ENCODE data around the gene AKR1D1.
"Not testable (repeated sequence)": the region's sequence is repeated elsewhere in the genome, so short reads cannot be mapped to it uniquely, and the experiment has no call there.

The AKR1D1 gene

GRCh38 chr7:138074540-138074939 lies 1.7 kb upstream of the AKR1D1 start:
- peaks cover 25% of the 10 kb centered on the region for H3K4me1 ChIP-seq (ENCODE audit: control insufficient read depth, low read depth, low read length)
- no peaks in the 10 kb centered on the region for H3K9me3 ChIP-seq (ENCODE audit: control insufficient read depth, low read depth, low read length)
- no peak overlapping the region for H3K27ac ChIP-seq (ENCODE audit: low read length)
- H3K9ac ChIP-seq (ENCODE audit: low read length) = no peak overlapping the region
- no peaks in the 10 kb centered on the region for H3K36me3 ChIP-seq (ENCODE audit: control insufficient read depth, low read depth, low read length)
- no peaks in the 10 kb centered on the region for H3K27me3 ChIP-seq (ENCODE audit: control insufficient read depth, insufficient read depth, low read length)
- H3K4me3 ChIP-seq (ENCODE audit: low read length) = no peak overlapping the region

DNA sequence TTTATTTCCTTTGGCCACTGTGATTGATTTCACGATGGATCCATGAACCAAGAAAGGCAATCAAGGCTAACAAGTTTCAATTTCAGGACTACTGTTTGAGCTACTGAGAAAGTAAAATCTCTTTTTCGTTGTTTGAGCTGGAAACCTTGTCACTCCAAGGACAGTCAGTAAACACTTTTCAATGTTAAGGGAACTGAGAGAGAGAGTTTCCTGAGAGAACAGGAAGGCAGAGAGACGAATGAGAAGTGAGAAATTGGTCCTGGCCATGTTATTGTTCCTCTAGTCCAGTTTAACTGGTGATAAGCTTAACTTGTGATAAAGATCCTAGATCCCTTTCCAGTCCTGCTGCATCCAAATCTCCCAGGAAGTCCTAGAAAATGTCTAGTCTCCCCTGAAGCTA lies 909 bp upstream of the AKR1D1 start:
- no peaks in the 10 kb centered on the region for H3K27me3 ChIP-seq (ENCODE audit: control insufficient read depth, insufficient read depth, low read length)
- H3K9ac ChIP-seq (ENCODE audit: low read length) = no peak overlapping the region
- no peaks in the 10 kb centered on the region for H3K36me3 ChIP-seq (ENCODE audit: control insufficient read depth, low read depth, low read length)
- peaks cover 25% of the 10 kb centered on the region for H3K4me1 ChIP-seq (ENCODE audit: control insufficient read depth, low read depth, low read length)
- no peaks in the 10 kb centered on the region for H3K9me3 ChIP-seq (ENCODE audit: control insufficient read depth, low read depth, low read length)
- no peak overlapping the region for H3K4me3 ChIP-seq (ENCODE audit: low read length)
- H3K27ac ChIP-seq (ENCODE audit: low read length) = no peak overlapping the region

GRCh38 chr7:138075786-138076185 lies 473 bp upstream of the AKR1D1 start:
- not testable (repeated sequence) for H3K27ac ChIP-seq (ENCODE audit: low read length); H3K9me3 ChIP-seq (ENCODE audit: control insufficient read depth, low read depth, low read length); H3K27me3 ChIP-seq (ENCODE audit: control insufficient read depth, insufficient read depth, low read length); H3K9ac ChIP-seq (ENCODE audit: low read length); H3K36me3 ChIP-seq (ENCODE audit: control insufficient read depth, low read depth, low read length); H3K4me3 ChIP-seq (ENCODE audit: low read length)
- peaks cover 25% of the 10 kb centered on the region for H3K4me1 ChIP-seq (ENCODE audit: control insufficient read depth, low read depth, low read length)

DNA sequence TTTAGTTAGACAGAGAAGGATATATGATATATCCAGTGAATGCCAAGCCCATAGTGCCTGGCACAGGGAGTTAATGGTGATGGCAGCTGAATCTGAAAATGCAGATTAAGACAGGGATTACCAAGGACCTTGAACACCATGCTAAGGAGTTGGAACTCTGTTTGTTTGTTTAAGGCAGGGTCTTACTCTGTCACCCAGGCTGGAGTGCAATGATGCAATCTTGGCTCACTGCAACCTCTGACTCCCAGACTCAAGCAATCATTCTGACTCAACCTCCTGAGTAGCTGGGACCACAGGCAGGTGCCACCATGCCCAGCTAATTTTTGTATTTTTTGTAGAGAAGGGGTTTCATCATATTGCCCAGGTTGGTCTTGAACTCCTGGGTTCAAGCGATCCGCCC lies 1.6 kb downstream of the AKR1D1 start:
- Histone ChIP-seq H3K27ac (ENCODE audit: low read length) (no peak overlapping the region), H3K27me3 (ENCODE audit: control insufficient read depth, insufficient read depth, low read length) (no peaks in the 10 kb centered on the region), H3K9me3 (ENCODE audit: control insufficient read depth, low read depth, low read length) (no peaks in the 10 kb centered on the region), H3K4me3 (ENCODE audit: low read length) (no peak overlapping the region), H3K4me1 (ENCODE audit: control insufficient read depth, low read depth, low read length) (peaks cover 8% of the 10 kb centered on the region), H3K9ac (ENCODE audit: low read length) (no peak overlapping the region), H3K36me3 (ENCODE audit: control insufficient read depth, low read depth, low read length) (no peaks in the 10 kb centered on the region)

- peaks cover 2% of the 10 kb centered on the region for H3K4me1 ChIP-seq (ENCODE audit: control insufficient read depth, low read depth, low read length)
- no peaks in the 10 kb centered on the region for H3K36me3 ChIP-seq (ENCODE audit: control insufficient read depth, low read depth, low read length)
- no peaks in the 10 kb centered on the region for H3K27me3 ChIP-seq (ENCODE audit: control insufficient read depth, insufficient read depth, low read length)
- no peak overlapping the region for H3K9ac ChIP-seq (ENCODE audit: low read length)
- H3K4me3 ChIP-seq (ENCODE audit: low read length) = no peak overlapping the region
- no peaks in the 10 kb centered on the region for H3K9me3 ChIP-seq (ENCODE audit: control insufficient read depth, low read depth, low read length)
- H3K27ac ChIP-seq (ENCODE audit: low read length) = no peak overlapping the region
Measured at GRCh38 chr7:138079137-138079536, 2.9 kb downstream of the AKR1D1 start.

- no peak overlapping the region for H3K4me3 ChIP-seq (ENCODE audit: low read length)
- no peak overlapping the region for H3K9ac ChIP-seq (ENCODE audit: low read length)
- H3K9me3 ChIP-seq (ENCODE audit: control insufficient read depth, low read depth, low read length) = no peaks in the 10 kb centered on the region
- H3K36me3 ChIP-seq (ENCODE audit: control insufficient read depth, low read depth, low read length) = no peaks in the 10 kb centered on the region
- no peak overlapping the region for H3K27ac ChIP-seq (ENCODE audit: low read length)
- H3K4me1 ChIP-seq (ENCODE audit: control insufficient read depth, low read depth, low read length) = no peaks in the 10 kb centered on the region
- H3K27me3 ChIP-seq (ENCODE audit: control insufficient read depth, insufficient read depth, low read length) = no peaks in the 10 kb centered on the region
Measured at GRCh38 chr7:138081868-138082267, 5.6 kb downstream of the AKR1D1 start.

DNA sequence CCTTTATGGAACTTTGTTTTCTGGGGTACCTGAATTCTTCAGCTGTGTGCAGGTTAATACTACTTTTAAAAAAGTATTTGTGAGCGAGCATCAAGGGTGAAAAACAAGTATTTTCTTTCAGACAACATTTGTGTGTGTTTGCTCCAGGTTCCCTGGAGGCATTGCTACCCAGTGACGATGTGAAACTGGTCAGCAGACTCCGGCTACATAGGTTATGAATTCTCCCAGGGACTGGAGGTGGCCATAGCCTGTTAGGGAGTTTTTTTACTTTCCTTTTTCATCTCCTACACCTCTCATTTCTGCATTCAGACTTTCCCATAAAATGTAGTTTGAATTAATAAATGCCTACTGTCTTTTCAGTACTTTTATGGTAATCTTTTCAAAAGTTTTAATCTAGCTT lies 7.6 kb downstream of the AKR1D1 start:
- H3K9me3 ChIP-seq (ENCODE audit: control insufficient read depth, low read depth, low read length) = no peaks in the 10 kb centered on the region
- H3K4me1 ChIP-seq (ENCODE audit: control insufficient read depth, low read depth, low read length) = no peaks in the 10 kb centered on the region
- H3K4me3 ChIP-seq (ENCODE audit: low read length) = no peak overlapping the region
- no peak overlapping the region for H3K9ac ChIP-seq (ENCODE audit: low read length)
- H3K27me3 ChIP-seq (ENCODE audit: control insufficient read depth, insufficient read depth, low read length) = no peaks in the 10 kb centered on the region
- no peaks in the 10 kb centered on the region for H3K36me3 ChIP-seq (ENCODE audit: control insufficient read depth, low read depth, low read length)
- H3K27ac ChIP-seq (ENCODE audit: low read length) = no peak overlapping the region

GRCh38 chr7:138086563-138087270 lies 10.5 kb downstream of the AKR1D1 start:
- no peaks in the 10 kb centered on the region for H3K4me1 ChIP-seq (ENCODE audit: control insufficient read depth, low read depth, low read length)
- no peaks in the 10 kb centered on the region for H3K9me3 ChIP-seq (ENCODE audit: control insufficient read depth, low read depth, low read length)
- H3K36me3 ChIP-seq (ENCODE audit: control insufficient read depth, low read depth, low read length) = no peaks in the 10 kb centered on the region
- no peak overlapping the region for H3K27ac ChIP-seq (ENCODE audit: low read length)
- H3K27me3 ChIP-seq (ENCODE audit: control insufficient read depth, insufficient read depth, low read length) = no peaks in the 10 kb centered on the region
- no peak overlapping the region for H3K4me3 ChIP-seq (ENCODE audit: low read length)
- no peak overlapping the region for H3K9ac ChIP-seq (ENCODE audit: low read length)

- H3K27me3 ChIP-seq (ENCODE audit: control insufficient read depth, insufficient read depth, low read length) = no peaks in the 10 kb centered on the region
- no peak overlapping the region for H3K9ac ChIP-seq (ENCODE audit: low read length)
- no peaks in the 10 kb centered on the region for H3K4me1 ChIP-seq (ENCODE audit: control insufficient read depth, low read depth, low read length)
- no peaks in the 10 kb centered on the region for H3K9me3 ChIP-seq (ENCODE audit: control insufficient read depth, low read depth, low read length)
- H3K27ac ChIP-seq (ENCODE audit: low read length) = no peak overlapping the region
- H3K4me3 ChIP-seq (ENCODE audit: low read length) = no peak overlapping the region
- no peaks in the 10 kb centered on the region for H3K36me3 ChIP-seq (ENCODE audit: control insufficient read depth, low read depth, low read length)
Measured at GRCh38 chr7:138089080-138089901, 13.0 kb downstream of the AKR1D1 start.

DNA sequence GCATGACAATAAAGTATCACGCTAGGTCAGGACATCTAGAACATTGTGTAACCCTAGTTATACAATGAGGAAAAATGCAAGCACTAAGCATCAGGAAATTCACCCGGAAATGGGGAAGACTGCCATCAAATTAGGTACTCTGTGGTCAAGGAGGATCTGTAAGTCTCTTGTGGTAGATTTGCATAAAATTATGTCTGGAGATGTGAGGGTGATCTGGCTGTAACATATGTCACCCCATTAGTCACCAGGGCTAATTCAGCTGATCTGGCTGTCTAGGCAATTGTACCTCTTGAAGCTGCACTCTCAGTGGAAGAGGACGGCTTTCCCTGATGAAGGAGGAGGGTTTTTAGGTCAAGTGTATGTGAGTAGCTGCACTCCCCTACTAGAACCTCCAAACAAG lies 14.8 kb downstream of the AKR1D1 start:
- H3K36me3 ChIP-seq (ENCODE audit: control insufficient read depth, low read depth, low read length) = no peaks in the 10 kb centered on the region
- no peak overlapping the region for H3K4me3 ChIP-seq (ENCODE audit: low read length)
- no peaks in the 10 kb centered on the region for H3K4me1 ChIP-seq (ENCODE audit: control insufficient read depth, low read depth, low read length)
- H3K27me3 ChIP-seq (ENCODE audit: control insufficient read depth, insufficient read depth, low read length) = no peaks in the 10 kb centered on the region
- H3K9me3 ChIP-seq (ENCODE audit: control insufficient read depth, low read depth, low read length) = no peaks in the 10 kb centered on the region
- H3K9ac ChIP-seq (ENCODE audit: low read length) = no peak overlapping the region
- H3K27ac ChIP-seq (ENCODE audit: low read length) = no peak overlapping the region

DNA sequence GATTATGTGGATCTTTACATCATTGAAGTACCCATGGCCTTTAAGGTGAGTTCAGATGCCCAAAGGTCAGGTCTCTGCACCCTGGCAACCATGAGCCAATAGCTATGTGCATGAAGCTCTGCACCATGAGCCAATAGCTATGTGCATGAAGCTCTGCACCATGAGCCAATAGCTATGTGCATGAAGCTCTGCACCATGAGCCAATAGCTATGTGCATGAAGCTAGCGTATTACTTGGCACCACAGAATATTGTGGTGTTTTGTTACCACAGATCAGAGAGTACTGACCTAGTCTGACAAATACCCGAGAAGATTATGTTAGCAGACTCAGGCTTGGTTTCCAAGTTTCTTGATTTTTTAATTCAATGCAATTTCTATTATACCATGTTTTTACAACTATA lies 15.6 kb downstream of the AKR1D1 start:
- H3K27me3 ChIP-seq (ENCODE audit: control insufficient read depth, insufficient read depth, low read length); H3K9ac ChIP-seq (ENCODE audit: low read length); H3K4me3 ChIP-seq (ENCODE audit: low read length); H3K27ac ChIP-seq (ENCODE audit: low read length); H3K36me3 ChIP-seq (ENCODE audit: control insufficient read depth, low read depth, low read length); H3K9me3 ChIP-seq (ENCODE audit: control insufficient read depth, low read depth, low read length); H3K4me1 ChIP-seq (ENCODE audit: control insufficient read depth, low read depth, low read length): not testable (repeated sequence)

- H3K9ac ChIP-seq (ENCODE audit: low read length) = no peak overlapping the region
- no peak overlapping the region for H3K27ac ChIP-seq (ENCODE audit: low read length)
- H3K9me3 ChIP-seq (ENCODE audit: control insufficient read depth, low read depth, low read length) = no peaks in the 10 kb centered on the region
- H3K27me3 ChIP-seq (ENCODE audit: control insufficient read depth, insufficient read depth, low read length) = no peaks in the 10 kb centered on the region
- H3K4me1 ChIP-seq (ENCODE audit: control insufficient read depth, low read depth, low read length) = no peaks in the 10 kb centered on the region
- no peaks in the 10 kb centered on the region for H3K36me3 ChIP-seq (ENCODE audit: control insufficient read depth, low read depth, low read length)
- H3K4me3 ChIP-seq (ENCODE audit: low read length) = no peak overlapping the region
Measured at GRCh38 chr7:138092486-138093028, 16.3 kb downstream of the AKR1D1 start.
